Measurements from ENCODE around the gene RERE. TPM values are rescaled to one million over a fixed set of nuclear protein-coding genes. Genes with fewer than 3 reads are reported as not detected.
A peak's percentile ranks its signal among the peaks of the same experiment; 100 is the strongest.

The RERE gene
- total RNA-seq, 2 experiments from 2014 or later: 45.8 to 57.1 TPM

DNA sequence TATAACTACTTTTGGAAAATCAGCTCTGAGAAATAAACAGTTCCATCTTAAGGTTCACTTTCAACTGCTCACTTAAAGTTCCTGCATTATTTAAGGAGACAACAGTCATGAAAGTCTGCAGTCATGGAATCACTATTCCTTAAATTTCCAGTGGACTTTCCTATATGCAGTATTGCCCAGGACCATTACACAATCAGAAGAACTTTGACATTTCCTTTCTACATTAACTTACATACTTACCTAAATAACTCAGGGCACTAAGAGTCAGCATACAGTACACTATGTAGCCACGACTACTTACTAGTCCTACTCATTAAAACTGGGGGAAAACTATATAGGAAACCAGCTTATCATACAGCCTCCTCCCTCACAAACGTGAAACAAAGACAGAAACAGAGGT, 279.4 kb downstream of the RERE start:
- Mint-ChIP-seq H3K27ac (no peak overlapping the region), H3K36me3 (ENCODE audit: low read depth) (peaks cover 13% of the 10 kb centered on the region), H3K27me3 (no peaks in the 10 kb centered on the region), H3K4me1 (ENCODE audit: low read depth) (peaks cover 47% of the 10 kb centered on the region), H3K9me3 (no peaks in the 10 kb centered on the region), H3K4me3 (no peak overlapping the region)
- TF ChIP-seq, protein P1, sequence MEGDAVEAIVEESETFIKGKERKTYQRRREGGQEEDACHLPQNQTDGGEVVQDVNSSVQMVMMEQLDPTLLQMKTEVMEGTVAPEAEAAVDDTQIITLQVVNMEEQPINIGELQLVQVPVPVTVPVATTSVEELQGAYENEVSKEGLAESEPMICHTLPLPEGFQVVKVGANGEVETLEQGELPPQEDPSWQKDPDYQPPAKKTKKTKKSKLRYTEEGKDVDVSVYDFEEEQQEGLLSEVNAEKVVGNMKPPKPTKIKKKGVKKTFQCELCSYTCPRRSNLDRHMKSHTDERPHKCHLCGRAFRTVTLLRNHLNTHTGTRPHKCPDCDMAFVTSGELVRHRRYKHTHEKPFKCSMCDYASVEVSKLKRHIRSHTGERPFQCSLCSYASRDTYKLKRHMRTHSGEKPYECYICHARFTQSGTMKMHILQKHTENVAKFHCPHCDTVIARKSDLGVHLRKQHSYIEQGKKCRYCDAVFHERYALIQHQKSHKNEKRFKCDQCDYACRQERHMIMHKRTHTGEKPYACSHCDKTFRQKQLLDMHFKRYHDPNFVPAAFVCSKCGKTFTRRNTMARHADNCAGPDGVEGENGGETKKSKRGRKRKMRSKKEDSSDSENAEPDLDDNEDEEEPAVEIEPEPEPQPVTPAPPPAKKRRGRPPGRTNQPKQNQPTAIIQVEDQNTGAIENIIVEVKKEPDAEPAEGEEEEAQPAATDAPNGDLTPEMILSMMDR (IDR thresholded peaks at IDR 0.05): no peak
- CTCF ChIA-PET: interaction anchor here (0.7 kb wide), 1 partner anchor 12 kb away, joined by 4 read pairs; no protein-coding TSS in a partner anchor
- intact Hi-C loops (cut with micrococcal nuclease): no loop called here
- POLR2A ChIA-PET: interaction anchor here (0.6 kb wide), 1 partner anchor 29 kb away, joined by 3 read pairs; no protein-coding TSS in a partner anchor
- DNase-seq (no peak), ATAC-seq (no peak)

DNA sequence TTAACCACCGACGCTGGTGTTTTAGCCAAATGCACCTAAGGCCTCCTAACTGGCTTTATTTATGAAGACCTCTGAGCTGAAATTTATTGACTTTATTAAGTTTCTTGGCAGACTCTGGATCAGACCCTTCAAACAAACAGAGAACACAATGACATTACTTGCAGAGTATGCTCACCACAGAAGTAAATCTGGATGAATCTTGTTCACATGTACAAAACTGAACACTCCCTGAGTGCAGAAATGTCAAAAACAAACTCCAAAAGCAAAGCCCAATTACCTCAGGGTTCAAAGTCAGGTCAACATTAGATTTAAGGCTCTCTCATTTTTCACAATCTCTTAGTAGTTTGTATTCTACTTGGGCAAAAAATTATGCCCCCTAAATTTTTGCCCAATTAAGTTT, 280.9 kb downstream of the RERE start:
- H3K9me3 Mint-ChIP-seq: no peaks in the 10 kb centered on the region
- ATAC-seq: no peak
- intact Hi-C loops (cut with micrococcal nuclease): no loop called here
- H3K27ac Mint-ChIP-seq: no peak overlapping the region
- no peaks in the 10 kb centered on the region for H3K27me3 Mint-ChIP-seq
- POLR2A ChIA-PET: interaction anchor here (0.6 kb wide), 1 partner anchor 167 kb away, joined by 4 read pairs; no protein-coding TSS in a partner anchor
- H3K4me1 Mint-ChIP-seq (ENCODE audit: low read depth): peaks cover 49% of the 10 kb centered on the region
- H3K4me3 Mint-ChIP-seq: no peak overlapping the region
- TF ChIP-seq, protein P1 (IDR thresholded peaks at IDR 0.05): no peak
- DNase-seq: no peak
- CTCF ChIA-PET: interaction anchor here (1.1 kb wide), 1 partner anchor 15 kb away, joined by 3 read pairs; no protein-coding TSS in a partner anchor
- peaks cover 13% of the 10 kb centered on the region for H3K36me3 Mint-ChIP-seq (ENCODE audit: low read depth)

DNA sequence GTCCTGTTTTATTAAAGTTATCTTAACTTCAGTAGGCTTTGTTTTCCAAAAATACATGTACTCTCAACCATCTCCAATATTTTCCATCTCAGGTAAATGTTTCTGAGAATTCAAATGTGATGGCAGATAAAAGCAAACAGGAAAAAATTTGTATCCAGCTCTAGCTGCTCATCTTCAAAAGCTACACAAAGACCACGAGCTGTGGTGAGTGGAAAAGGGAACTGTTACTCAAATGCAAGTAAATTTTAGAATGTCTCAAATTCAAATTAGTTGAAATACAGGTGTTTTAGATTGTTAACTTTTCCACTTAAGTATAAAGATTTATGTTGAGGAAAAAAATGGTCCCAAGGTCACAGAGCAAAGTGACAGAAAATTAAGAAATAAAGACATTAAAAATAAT, 283.5 kb downstream of the RERE start:
- Mint-ChIP-seq H3K4me1 (ENCODE audit: low read depth) (peaks cover 29% of the 10 kb centered on the region), H3K4me3 (no peak overlapping the region), H3K27me3 (no peaks in the 10 kb centered on the region), H3K27ac (peak overlapping the region; percentile 73), H3K36me3 (ENCODE audit: low read depth) (peaks cover 3% of the 10 kb centered on the region), H3K9me3 (no peaks in the 10 kb centered on the region)
- ChIA-PET POLR2A (interaction anchor here (1.5 kb wide), 1 partner anchor 51 kb away, joined by 4 read pairs; no protein-coding TSS in a partner anchor), CTCF (interaction anchor here (0.9 to 1.7 kb wide), 4 partner anchors 8 to 160 kb away, joined by 3 read pairs; no protein-coding TSS in a partner anchor)
- intact Hi-C loops (cut with micrococcal nuclease): no loop called here
- no peak for DNase-seq
- no peak for ATAC-seq
- TF ChIP-seq, protein P1 (IDR thresholded peaks at IDR 0.05): no peak

DNA sequence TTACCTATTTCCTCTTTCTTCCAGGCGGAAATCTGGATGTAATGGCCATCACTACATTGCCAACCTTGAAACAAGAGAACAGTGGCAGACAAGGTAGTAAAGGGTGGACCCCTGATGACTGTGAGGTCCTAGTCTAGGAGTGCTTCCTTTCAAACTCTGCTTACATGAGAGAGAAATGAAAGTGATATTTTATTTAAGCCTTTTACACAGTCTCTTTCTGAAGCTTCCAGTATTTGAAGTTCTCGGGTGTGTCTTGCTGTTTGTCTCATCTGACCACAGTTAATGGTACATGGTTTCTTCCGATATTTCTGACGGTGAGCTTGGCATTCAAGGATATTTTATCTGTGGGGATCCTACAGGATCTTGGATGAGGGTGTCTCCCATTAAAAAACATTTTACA, 284.3 kb downstream of the RERE start:
- peaks cover 4% of the 10 kb centered on the region for H3K36me3 Mint-ChIP-seq (ENCODE audit: low read depth)
- H3K27me3 Mint-ChIP-seq: no peaks in the 10 kb centered on the region
- peak overlapping the region; percentile 28 for H3K4me3 Mint-ChIP-seq
- CTCF ChIA-PET: interaction anchor here (0.9 to 1.7 kb wide), 6 partner anchors 8 to 159 kb away, joined by 3 read pairs; no protein-coding TSS in a partner anchor
- no peaks in the 10 kb centered on the region for H3K9me3 Mint-ChIP-seq
- DNase-seq (no peak), ATAC-seq (peak; percentile 89)
- peaks cover 25% of the 10 kb centered on the region for H3K4me1 Mint-ChIP-seq (ENCODE audit: low read depth)
- intact Hi-C loops (cut with micrococcal nuclease): no loop called here
- TF ChIP-seq, protein P1 (IDR thresholded peaks at IDR 0.05): no peak
- peak overlapping the region; percentile 73 for H3K27ac Mint-ChIP-seq
- POLR2A ChIA-PET: interaction anchor here (0.9 to 1.9 kb wide), 3 partner anchors 9 to 50 kb away, joined by 4 read pairs; no protein-coding TSS in a partner anchor

DNA sequence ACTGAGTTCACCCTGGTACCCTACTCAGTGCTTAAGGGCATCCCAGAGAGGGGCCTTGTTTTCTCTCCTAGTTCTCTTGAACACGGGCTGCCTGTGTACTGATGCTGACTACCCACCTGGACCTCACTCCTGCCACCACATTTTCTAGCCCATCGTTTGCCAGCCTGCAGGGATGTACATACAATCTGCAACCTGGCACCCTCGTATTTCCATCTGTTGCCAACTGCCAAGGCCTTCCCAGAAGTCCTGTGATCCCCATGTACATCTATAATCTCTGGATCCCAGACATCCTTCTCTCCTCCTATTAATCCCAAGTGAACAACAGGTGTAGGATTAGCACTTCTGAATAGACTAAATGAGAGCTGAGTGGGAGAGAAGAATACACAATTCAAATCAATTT, 287.5 kb downstream of the RERE start:
- Mint-ChIP-seq H3K27me3 (no peaks in the 10 kb centered on the region), H3K27ac (no peak overlapping the region), H3K4me1 (ENCODE audit: low read depth) (peaks cover 31% of the 10 kb centered on the region), H3K36me3 (ENCODE audit: low read depth) (peaks cover 2% of the 10 kb centered on the region), H3K4me3 (no peak overlapping the region), H3K9me3 (no peaks in the 10 kb centered on the region)
- no peak for ATAC-seq
- ChIA-PET POLR2A (no interaction called here), CTCF (no interaction called here)
- TF ChIP-seq, protein P1 (IDR thresholded peaks at IDR 0.05): no peak
- no peak for DNase-seq
- intact Hi-C loops (cut with micrococcal nuclease): loop anchor here (5.0 kb wide), 1 partner anchor 108 kb away; no protein-coding TSS in a partner anchor
